SK-N-SH (cell line): ENCODE measurements around the gene TEAD1. TPM values are rescaled to one million over a fixed set of nuclear protein-coding genes. Genes with fewer than 3 reads are reported as not detected.

Experiments used
- CTCF ChIA-PET: fragments of 300-600, 350-600 bp; formaldehyde crosslinking; extraction: SDS; loops from one replicate; lab custom pipeline; 2021; lab: Yijun Ruan, JAX
- POLR2A ChIA-PET: fragments of 350-600 bp; sonication (Branson Sonifier 250); formaldehyde crosslinking; extraction: SDS; loops from one replicate; lab custom pipeline; 2020; ENCODE audit warnings: antibody characterized with exemption, inconsistent platforms; lab: Yijun Ruan, JAX
- DNase-seq: peaks from one replicate; pipeline ENCODE4 v3.0.0; 2012
- H2AFZ ChIP-seq: fragments of 200-600 bp; sonication (generic); 2 replicates; pipeline ENCODE4 v1.8.1; 2016; ENCODE audit warnings: antibody characterized with exemption, mild to moderate bottlenecking, low read depth
- H3F3A ChIP-seq: fragments of 200-600 bp; sonication (generic); replicated peaks from 2 replicates; pipeline ENCODE3; 2016; ENCODE audit warnings: antibody characterized with exemption, mild to moderate bottlenecking; ENCODE audit not compliant: insufficient read depth
- H3K27ac ChIP-seq, 2 experiments: fragments of 200-500 bp in 1 of 2; fragments of 200-600 bp in 1 of 2; sonication (Bioruptor generic) in 1 of 2; sonication (generic), shearing (Covaris generic) in 1 of 2; 2 replicates each; pipeline versions ENCODE4 v1.5.1 to v1.6.1; 2014 to 2016; ENCODE audit warnings: low read depth in 2 of 2, inconsistent platforms in 1 of 2, low read length in 1 of 2, mild to moderate bottlenecking in 1 of 2, mixed read lengths in 1 of 2
- H3K27me3 ChIP-seq: fragments of 200-600 bp; sonication (generic), shearing (Covaris generic); 2 replicates; pipeline ENCODE4 v1.6.1; 2016; ENCODE audit warnings: mixed run types; ENCODE audit not compliant: insufficient read depth
- H3K36me3 ChIP-seq, 2 experiments: fragments of 200-500 bp in 1 of 2; fragments of 200-600 bp in 1 of 2; sonication (Bioruptor generic) in 1 of 2; sonication (generic) in 1 of 2; replicated peaks in 1 of 2; 2 replicates each; pipeline versions ENCODE3 to v1.5.1; 2014 to 2016; ENCODE audit warnings: low read length in 1 of 2, mild to moderate bottlenecking in 1 of 2; ENCODE audit not compliant: insufficient read depth in 2 of 2, control insufficient read depth in 1 of 2
- H3K4me1 ChIP-seq, 2 experiments: fragments of 200-500 bp in 1 of 2; fragments of 200-600 bp in 1 of 2; sonication (Bioruptor generic) in 1 of 2; sonication (generic), shearing (Covaris generic) in 1 of 2; 2 replicates each; pipeline versions ENCODE4 v1.5.1 to v1.6.1; 2014 to 2016; ENCODE audit warnings: low read depth in 1 of 2, low read length in 1 of 2, mixed run types in 1 of 2; ENCODE audit not compliant: insufficient read depth in 2 of 2, control insufficient read depth in 1 of 2
- H3K4me2 ChIP-seq: fragments of 200-600 bp; sonication (generic), shearing (Covaris generic); 2 replicates; pipeline ENCODE4 v1.6.1; 2017; ENCODE audit warnings: mixed run types
- H3K4me3 ChIP-seq, 2 experiments: fragments of 200-500 bp in 1 of 2; fragments of 200-600 bp in 1 of 2; sonication (Bioruptor generic) in 1 of 2; sonication (generic), shearing (Covaris generic) in 1 of 2; 2 replicates each; pipeline versions ENCODE4 v1.5.1 to v1.8.1; 2014 to 2016; ENCODE audit warnings: low read depth in 2 of 2, inconsistent platforms in 1 of 2, low read length in 1 of 2, mild to moderate bottlenecking in 1 of 2, mixed read lengths in 1 of 2, moderate library complexity in 1 of 2
- H3K79me2 ChIP-seq: fragments of 200-600 bp; sonication (generic); 2 replicates; pipeline ENCODE4 v1.8.1; 2017; ENCODE audit warnings: mild to moderate bottlenecking; ENCODE audit not compliant: insufficient read depth
- H3K9ac ChIP-seq: fragments of 200-600 bp; sonication (generic); 2 replicates; pipeline ENCODE4 v1.6.1; 2017; ENCODE audit warnings: mixed run types
- H3K9me2 ChIP-seq: fragments of 200-600 bp; sonication (generic); 2 replicates; pipeline ENCODE4 v1.6.1; 2017; ENCODE audit warnings: mixed run types
- H3K9me3 ChIP-seq: fragments of 200-600 bp; sonication (generic); 2 replicates; pipeline ENCODE4 v1.6.1; 2017; ENCODE audit warnings: mixed run types, mild to moderate bottlenecking, moderate library complexity
- H4K20me1 ChIP-seq: fragments of 200-600 bp; sonication (generic); 2 replicates; pipeline ENCODE4 v1.6.1; 2017; ENCODE audit warnings: mild to moderate bottlenecking, mixed run types; ENCODE audit not compliant: insufficient read depth
- CHD2 ChIP-seq: fragments of 150-350 bp; IDR thresholded peaks from 2 replicates; pipeline ENCODE4 v1.6.1; 2018; ENCODE audit warnings: low read length; ENCODE audit not compliant: partially characterized antibody
- ELF1 ChIP-seq: IDR thresholded peaks from 2 replicates; pipeline ENCODE4 v1.4.0; 2012
- EP300 ChIP-seq, 2 experiments: IDR thresholded peaks; 2 replicates each; pipeline versions ENCODE4 v1.4.0 to v1.6.1; 2012; ENCODE audit warnings: borderline replicate concordance in 1 of 2, low read depth in 1 of 2, low read length in 1 of 2
- FOSL2 ChIP-seq: IDR thresholded peaks from 2 replicates; pipeline ENCODE4 v1.4.0; 2012; ENCODE audit warnings: low read depth, mild to moderate bottlenecking, moderate library complexity, borderline replicate concordance
- FOXJ3 ChIP-seq: sonication (generic); formaldehyde crosslinking; IDR thresholded peaks from 2 replicates; pipeline ENCODE4 v1.5.1; 2020; ENCODE audit warnings: mild to moderate bottlenecking, missing genetic modification reagents
- GABPA ChIP-seq: IDR thresholded peaks from 2 replicates; pipeline ENCODE4 v1.4.0; 2012; ENCODE audit warnings: low read depth, mild to moderate bottlenecking
- GATA2 ChIP-seq: sonication (generic); formaldehyde crosslinking; IDR thresholded peaks from 2 replicates; pipeline ENCODE4 v1.5.0; 2020; ENCODE audit warnings: mild to moderate bottlenecking, missing genetic modification reagents
- NRF1 ChIP-seq: IDR thresholded peaks from 2 replicates; pipeline ENCODE4 v1.6.1; 2012; ENCODE audit warnings: low read depth, mild to moderate bottlenecking, low read length
- POLR2AphosphoS5 ChIP-seq: IDR thresholded peaks from 2 replicates; pipeline ENCODE4 v1.6.1; 2012; ENCODE audit warnings: low read depth, low read length
- RFX5 ChIP-seq: IDR thresholded peaks from 2 replicates; pipeline ENCODE4 v1.6.1; 2012; ENCODE audit warnings: mild to moderate bottlenecking, improper control_type of control experiment, low read length
- TAF1 ChIP-seq: IDR thresholded peaks from 2 replicates; pipeline ENCODE4 v1.6.1; 2012; ENCODE audit warnings: low read depth, mild to moderate bottlenecking, low read length, moderate library complexity, borderline replicate concordance
- TCF12 ChIP-seq: IDR thresholded peaks from 2 replicates; pipeline ENCODE4 v1.4.0; 2012
- WGBS: methylation state at CpG from one replicate; pipeline ENCODE4 v1.1.6; 2017; ENCODE audit warnings: low lambda C conversion rate; 5-methylcytosine and 5-hydroxymethylcytosine counted together
- polyA plus RNA-seq, 3 experiments: library from polyadenylated mRNA; depleted of rRNA; stranded (reverse); fragments of >200 nt; gene quantifications; 2 replicates each; pipeline ENCODE4 v1.2.3, GENCODE V29; 2012
- TF ChIP-seq, protein P1 (sequence below): fragments of 200-600 bp; sonication (generic); IDR thresholded peaks from 2 replicates; pipeline ENCODE4 v1.6.1; 2017; ENCODE audit warnings: antibody characterized with exemption, mild to moderate bottlenecking, moderate library complexity
- TF ChIP-seq, protein P2 (sequence below): IDR thresholded peaks from 2 replicates; pipeline ENCODE4 v1.4.0; 2012; ENCODE audit warnings: low read depth, borderline replicate concordance
- TF ChIP-seq, protein P3 (sequence below): IDR thresholded peaks from 2 replicates; pipeline ENCODE4; 2012
- TF ChIP-seq, protein P4 (sequence below): IDR thresholded peaks from 2 replicates; pipeline ENCODE4 v1.6.1; 2012; ENCODE audit warnings: mild to moderate bottlenecking, low read depth, low read length, moderate library complexity
- TF ChIP-seq, protein P5 (sequence below): fragments of 150-350 bp; IDR thresholded peaks from 2 replicates; pipeline ENCODE4 v1.6.1; 2017; ENCODE audit warnings: antibody characterized with exemption, low read length, low read depth, borderline replicate concordance

Gene TEAD1
- polyA plus RNA-seq, 1 of the 3 experiments (the other 2 are of a cell fraction) = 31.2 TPM

DNA sequence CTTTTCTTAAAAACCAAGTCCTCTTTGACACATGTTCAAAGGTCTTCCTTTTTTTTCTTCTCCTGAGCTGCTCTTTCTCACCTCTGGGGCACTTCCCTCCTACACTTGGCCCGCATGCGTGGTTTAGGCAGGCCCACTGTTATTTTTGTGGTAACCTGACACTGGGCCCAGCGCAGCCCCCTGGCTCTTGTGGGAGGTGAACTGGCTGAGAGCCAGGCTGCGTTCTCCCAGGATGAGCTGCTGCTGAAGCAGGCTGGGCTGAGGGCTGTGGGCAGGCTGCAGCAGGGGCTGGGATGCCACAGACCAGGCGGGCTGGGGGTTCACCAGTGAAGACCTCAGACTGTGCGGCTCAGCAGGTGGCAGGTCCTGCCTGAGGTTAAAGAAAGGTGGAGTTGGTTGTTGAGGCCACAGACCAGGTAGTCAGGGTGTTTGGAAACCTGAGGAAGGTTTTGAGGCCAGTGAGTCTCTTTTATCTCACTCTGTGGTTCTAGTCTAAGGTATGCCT lies 72.4 kb downstream of the TEAD1 start (continued):
- TF ChIP-seq, protein P1, sequence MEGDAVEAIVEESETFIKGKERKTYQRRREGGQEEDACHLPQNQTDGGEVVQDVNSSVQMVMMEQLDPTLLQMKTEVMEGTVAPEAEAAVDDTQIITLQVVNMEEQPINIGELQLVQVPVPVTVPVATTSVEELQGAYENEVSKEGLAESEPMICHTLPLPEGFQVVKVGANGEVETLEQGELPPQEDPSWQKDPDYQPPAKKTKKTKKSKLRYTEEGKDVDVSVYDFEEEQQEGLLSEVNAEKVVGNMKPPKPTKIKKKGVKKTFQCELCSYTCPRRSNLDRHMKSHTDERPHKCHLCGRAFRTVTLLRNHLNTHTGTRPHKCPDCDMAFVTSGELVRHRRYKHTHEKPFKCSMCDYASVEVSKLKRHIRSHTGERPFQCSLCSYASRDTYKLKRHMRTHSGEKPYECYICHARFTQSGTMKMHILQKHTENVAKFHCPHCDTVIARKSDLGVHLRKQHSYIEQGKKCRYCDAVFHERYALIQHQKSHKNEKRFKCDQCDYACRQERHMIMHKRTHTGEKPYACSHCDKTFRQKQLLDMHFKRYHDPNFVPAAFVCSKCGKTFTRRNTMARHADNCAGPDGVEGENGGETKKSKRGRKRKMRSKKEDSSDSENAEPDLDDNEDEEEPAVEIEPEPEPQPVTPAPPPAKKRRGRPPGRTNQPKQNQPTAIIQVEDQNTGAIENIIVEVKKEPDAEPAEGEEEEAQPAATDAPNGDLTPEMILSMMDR = peak; percentile 20; the same call in 1 of the 2 replicates
- no peak for TF ChIP-seq TAF1
- TF ChIP-seq, protein P2, sequence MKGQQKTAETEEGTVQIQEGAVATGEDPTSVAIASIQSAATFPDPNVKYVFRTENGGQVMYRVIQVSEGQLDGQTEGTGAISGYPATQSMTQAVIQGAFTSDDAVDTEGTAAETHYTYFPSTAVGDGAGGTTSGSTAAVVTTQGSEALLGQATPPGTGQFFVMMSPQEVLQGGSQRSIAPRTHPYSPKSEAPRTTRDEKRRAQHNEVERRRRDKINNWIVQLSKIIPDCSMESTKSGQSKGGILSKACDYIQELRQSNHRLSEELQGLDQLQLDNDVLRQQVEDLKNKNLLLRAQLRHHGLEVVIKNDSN = 0 out of 2 replicates have a peak, but pooled peaks have one; percentile 2
- 0 out of 2 replicates have a peak, but pooled peaks have one; percentile 12 for TF ChIP-seq GATA2
- TF ChIP-seq FOXJ3 (CRISPR knock-in tag) = no peak
- no peak for TF ChIP-seq CHD2
- TF ChIP-seq NRF1 = no peak
- TF ChIP-seq ELF1 = no peak

DNA sequence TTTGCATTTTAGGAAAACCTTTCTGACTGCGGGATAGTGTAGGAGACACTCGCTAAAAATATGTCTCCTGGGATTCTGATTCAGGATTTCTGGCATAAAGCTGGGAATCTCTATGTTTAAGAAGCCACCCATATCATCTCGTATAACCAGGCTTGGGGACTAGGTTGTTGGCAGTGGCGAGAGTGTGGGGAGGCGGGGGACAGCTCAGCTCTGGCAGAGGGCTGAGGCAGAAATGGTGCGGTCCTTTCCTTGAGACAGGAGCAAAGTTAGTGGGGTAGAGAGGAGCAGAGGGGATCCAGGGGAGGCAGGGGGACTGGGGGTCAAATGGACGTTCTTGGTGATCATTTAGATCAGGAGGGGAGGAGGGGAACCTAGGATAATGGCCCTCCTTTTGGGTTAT lies 74.3 kb downstream of the TEAD1 start:
- no peak overlapping the region for H2AFZ ChIP-seq
- peaks cover 26% of the 10 kb centered on the region in 2 experiments; a peak in 3 of 4 replicates for H3K4me1 ChIP-seq
- no peaks in the 10 kb centered on the region for H3K36me3 ChIP-seq
- no peak overlapping the region; a peak in 1 of 4 replicates for H3K27ac ChIP-seq
- H3K9ac ChIP-seq = no peak overlapping the region
- H3K4me3 ChIP-seq = no peak overlapping the region
- POLR2A ChIA-PET = no interaction called here
- H3K9me3 ChIP-seq = no peaks in the 10 kb centered on the region
- H3F3A ChIP-seq = peaks cover 5% of the 10 kb centered on the region
- H3K9me2 ChIP-seq = no peaks in the 10 kb centered on the region
- no peaks in the 10 kb centered on the region for H3K27me3 ChIP-seq
- H4K20me1 ChIP-seq = peaks cover 94% of the 10 kb centered on the region
- no peak for DNase-seq
- peaks cover 100% of the 10 kb centered on the region for H3K79me2 ChIP-seq
- 97% methylated on average over 7 of the region's 7 CpGs for WGBS
- CTCF ChIA-PET = interaction anchor here (1.1 kb wide), 1 partner anchor 140 kb away, joined by 3 read pairs; no protein-coding TSS in a partner anchor
- no peak overlapping the region for H3K4me2 ChIP-seq
- TF ChIP-seq TCF12 (no peak), GABPA (no peak), RFX5 (no peak), FOSL2 (no peak), POLR2AphosphoS5 (no peak), EP300 (IDR thresholded peaks at IDR 0.05; ENCODE audit: borderline replicate concordance in 1 of 2, low read depth in 1 of 2, low read length in 1 of 2) (no peak)
- TF ChIP-seq, protein P3, sequence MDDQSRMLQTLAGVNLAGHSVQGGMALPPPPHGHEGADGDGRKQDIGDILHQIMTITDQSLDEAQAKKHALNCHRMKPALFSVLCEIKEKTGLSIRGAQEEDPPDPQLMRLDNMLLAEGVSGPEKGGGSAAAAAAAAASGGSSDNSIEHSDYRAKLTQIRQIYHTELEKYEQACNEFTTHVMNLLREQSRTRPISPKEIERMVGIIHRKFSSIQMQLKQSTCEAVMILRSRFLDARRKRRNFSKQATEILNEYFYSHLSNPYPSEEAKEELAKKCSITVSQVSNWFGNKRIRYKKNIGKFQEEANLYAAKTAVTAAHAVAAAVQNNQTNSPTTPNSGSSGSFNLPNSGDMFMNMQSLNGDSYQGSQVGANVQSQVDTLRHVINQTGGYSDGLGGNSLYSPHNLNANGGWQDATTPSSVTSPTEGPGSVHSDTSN = no peak
- TF ChIP-seq, protein P4, sequence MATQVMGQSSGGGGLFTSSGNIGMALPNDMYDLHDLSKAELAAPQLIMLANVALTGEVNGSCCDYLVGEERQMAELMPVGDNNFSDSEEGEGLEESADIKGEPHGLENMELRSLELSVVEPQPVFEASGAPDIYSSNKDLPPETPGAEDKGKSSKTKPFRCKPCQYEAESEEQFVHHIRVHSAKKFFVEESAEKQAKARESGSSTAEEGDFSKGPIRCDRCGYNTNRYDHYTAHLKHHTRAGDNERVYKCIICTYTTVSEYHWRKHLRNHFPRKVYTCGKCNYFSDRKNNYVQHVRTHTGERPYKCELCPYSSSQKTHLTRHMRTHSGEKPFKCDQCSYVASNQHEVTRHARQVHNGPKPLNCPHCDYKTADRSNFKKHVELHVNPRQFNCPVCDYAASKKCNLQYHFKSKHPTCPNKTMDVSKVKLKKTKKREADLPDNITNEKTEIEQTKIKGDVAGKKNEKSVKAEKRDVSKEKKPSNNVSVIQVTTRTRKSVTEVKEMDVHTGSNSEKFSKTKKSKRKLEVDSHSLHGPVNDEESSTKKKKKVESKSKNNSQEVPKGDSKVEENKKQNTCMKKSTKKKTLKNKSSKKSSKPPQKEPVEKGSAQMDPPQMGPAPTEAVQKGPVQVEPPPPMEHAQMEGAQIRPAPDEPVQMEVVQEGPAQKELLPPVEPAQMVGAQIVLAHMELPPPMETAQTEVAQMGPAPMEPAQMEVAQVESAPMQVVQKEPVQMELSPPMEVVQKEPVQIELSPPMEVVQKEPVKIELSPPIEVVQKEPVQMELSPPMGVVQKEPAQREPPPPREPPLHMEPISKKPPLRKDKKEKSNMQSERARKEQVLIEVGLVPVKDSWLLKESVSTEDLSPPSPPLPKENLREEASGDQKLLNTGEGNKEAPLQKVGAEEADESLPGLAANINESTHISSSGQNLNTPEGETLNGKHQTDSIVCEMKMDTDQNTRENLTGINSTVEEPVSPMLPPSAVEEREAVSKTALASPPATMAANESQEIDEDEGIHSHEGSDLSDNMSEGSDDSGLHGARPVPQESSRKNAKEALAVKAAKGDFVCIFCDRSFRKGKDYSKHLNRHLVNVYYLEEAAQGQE = no peak
- TF ChIP-seq, protein P5, sequence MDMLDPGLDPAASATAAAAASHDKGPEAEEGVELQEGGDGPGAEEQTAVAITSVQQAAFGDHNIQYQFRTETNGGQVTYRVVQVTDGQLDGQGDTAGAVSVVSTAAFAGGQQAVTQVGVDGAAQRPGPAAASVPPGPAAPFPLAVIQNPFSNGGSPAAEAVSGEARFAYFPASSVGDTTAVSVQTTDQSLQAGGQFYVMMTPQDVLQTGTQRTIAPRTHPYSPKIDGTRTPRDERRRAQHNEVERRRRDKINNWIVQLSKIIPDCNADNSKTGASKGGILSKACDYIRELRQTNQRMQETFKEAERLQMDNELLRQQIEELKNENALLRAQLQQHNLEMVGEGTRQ = no peak
- TF ChIP-seq, protein P2 = no peak
- TF ChIP-seq, protein P1 = no peak
